BE2C (cell line): ENCODE results near the gene KCTD1.

Source experiments
- DNase-seq: peaks from one replicate; pipeline ENCODE4 v3.0.0-alpha.2; 2020
- H3K27me3 ChIP-seq: fragments of 250-450 bp; sonication (Bioruptor Pico); 2 replicates; pipeline ENCODE4 v1.5.1; 2020; ENCODE audit warnings: mild to moderate bottlenecking
- H3K36me3 ChIP-seq: fragments of 250-450 bp; sonication (Bioruptor Pico); 2 replicates; pipeline ENCODE4 v1.5.1; 2020; ENCODE audit warnings: mild to moderate bottlenecking
- H3K4me1 ChIP-seq: fragments of 250-450 bp; sonication (Bioruptor Pico); 2 replicates; pipeline ENCODE4 v1.5.1; 2020
- H3K4me3 ChIP-seq: 2 replicates; pipeline ENCODE4 v1.5.1; 2011; ENCODE audit warnings: low read depth, low read length
- H3K9me3 ChIP-seq: fragments of 250-450 bp; sonication (Bioruptor Pico); 2 replicates; pipeline ENCODE4 v1.5.1; 2020
- CTCF ChIP-seq: IDR thresholded peaks from 2 replicates; pipeline ENCODE4 v1.5.1; 2012; ENCODE audit warnings: mild to moderate bottlenecking, low read depth, low read length

KCTD1 gene

GRCh38 chr18:26461405-26461804 lies 86.9 kb downstream of the KCTD1 start:
- Histone ChIP-seq H3K9me3 (no peaks in the 10 kb centered on the region), H3K36me3 (no peaks in the 10 kb centered on the region)
- no peak for DNase-seq

GRCh38 chr18:26460449-26461091 lies 87.8 kb downstream of the KCTD1 start:
- TF ChIP-seq CTCF: no peak
- H3K4me3 ChIP-seq: no peak overlapping the region
- no peak for DNase-seq
- no peaks in the 10 kb centered on the region; the same call in 1 of the 2 replicates for H3K36me3 ChIP-seq
- no peaks in the 10 kb centered on the region for H3K9me3 ChIP-seq
- H3K27me3 ChIP-seq: no peaks in the 10 kb centered on the region
- H3K4me1 ChIP-seq: no peaks in the 10 kb centered on the region

More at GRCh38 chr18:26461405-26461804, 86.9 kb downstream of the KCTD1 start:
- Histone ChIP-seq H3K27me3 (no peaks in the 10 kb centered on the region), H3K4me3 (no peak overlapping the region), H3K4me1 (no peaks in the 10 kb centered on the region)
- no peak for TF ChIP-seq CTCF

- Histone ChIP-seq H3K27me3 (no peaks in the 10 kb centered on the region), H3K9me3 (no peaks in the 10 kb centered on the region), H3K4me3 (no peak overlapping the region), H3K36me3 (no peaks in the 10 kb centered on the region; the same call in 1 of the 2 replicates), H3K4me1 (no peaks in the 10 kb centered on the region)
- no peak for DNase-seq
- TF ChIP-seq CTCF: no peak
These were observed 88.5 kb downstream of the KCTD1 start for GRCh38 chr18:26459884-26460283.

- Histone ChIP-seq H3K27me3 (no peaks in the 10 kb centered on the region), H3K9me3 (no peaks in the 10 kb centered on the region), H3K4me1 (no peaks in the 10 kb centered on the region), H3K36me3 (no peaks in the 10 kb centered on the region; the same call in 1 of the 2 replicates), H3K4me3 (no peak overlapping the region)
- TF ChIP-seq CTCF: no peak
- no peak for DNase-seq
These were observed 89.0 kb downstream of the KCTD1 start for GRCh38 chr18:26459340-26459739.

GRCh38 chr18:26458526-26459232 lies 89.7 kb downstream of the KCTD1 start:
- TF ChIP-seq CTCF: no peak

GRCh38 chr18:26457611-26458353 lies 90.6 kb downstream of the KCTD1 start:
- Histone ChIP-seq H3K4me1 (no peaks in the 10 kb centered on the region), H3K36me3 (no peaks in the 10 kb centered on the region; the same call in 1 of the 2 replicates), H3K27me3 (no peaks in the 10 kb centered on the region), H3K9me3 (no peaks in the 10 kb centered on the region), H3K4me3 (no peak overlapping the region)
- TF ChIP-seq CTCF: no peak
- no peak for DNase-seq

More at GRCh38 chr18:26458526-26459232, 89.7 kb downstream of the KCTD1 start:
- no peak for DNase-seq
- Histone ChIP-seq H3K36me3 (no peaks in the 10 kb centered on the region; the same call in 1 of the 2 replicates), H3K27me3 (no peaks in the 10 kb centered on the region), H3K4me3 (no peak overlapping the region), H3K9me3 (no peaks in the 10 kb centered on the region), H3K4me1 (no peaks in the 10 kb centered on the region)
